CD4-positive, alpha-beta T cell treated with Interleukin-17A for 1 hour (primary cell): ENCODE results near the gene THRB.

ENCODE experiments used
- DNase-seq: peaks from one replicate; pipeline ENCODE4 v3.0.0-alpha.2; 2020

THRB gene

DNA sequence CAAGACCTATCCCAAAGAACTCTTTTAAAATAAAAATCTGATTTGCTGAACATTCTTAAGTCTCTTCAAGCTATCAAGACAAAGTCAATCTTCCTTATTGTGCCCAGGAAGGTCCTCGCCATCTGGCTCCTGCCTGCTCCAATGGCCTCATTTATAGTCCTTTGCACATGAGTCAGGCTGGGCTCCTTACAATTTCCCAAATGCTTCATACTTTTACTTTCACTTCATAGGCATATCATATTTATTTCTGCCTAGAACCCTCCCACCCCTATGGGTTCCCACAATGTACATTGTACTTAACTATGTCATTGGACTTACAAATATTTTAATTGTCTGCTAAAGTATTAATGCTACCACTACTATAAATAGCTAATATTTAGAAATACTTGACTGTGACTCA lies 9.1 kb downstream of the THRB start:
- DNase-seq, result no peak

DNA sequence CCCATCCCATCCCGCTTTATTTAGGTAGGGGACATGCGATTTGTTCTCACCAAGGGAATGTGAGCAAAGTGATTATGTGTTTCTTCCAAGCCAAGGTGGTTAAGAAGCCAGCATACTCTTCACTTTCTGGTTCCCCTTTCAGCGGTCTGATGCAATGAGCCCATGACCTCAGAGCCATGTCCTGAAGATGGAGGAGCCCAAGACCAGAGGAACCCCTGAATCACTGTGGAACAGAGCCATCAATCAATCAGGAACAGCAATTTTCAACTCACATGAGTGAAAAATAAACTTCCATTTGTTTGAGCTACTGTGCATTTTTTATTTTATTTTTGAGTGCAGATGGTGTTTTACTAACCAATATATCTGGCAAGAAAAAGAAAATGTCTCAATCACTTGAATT lies 10.8 kb downstream of the THRB start:
- no peak for DNase-seq

DNA sequence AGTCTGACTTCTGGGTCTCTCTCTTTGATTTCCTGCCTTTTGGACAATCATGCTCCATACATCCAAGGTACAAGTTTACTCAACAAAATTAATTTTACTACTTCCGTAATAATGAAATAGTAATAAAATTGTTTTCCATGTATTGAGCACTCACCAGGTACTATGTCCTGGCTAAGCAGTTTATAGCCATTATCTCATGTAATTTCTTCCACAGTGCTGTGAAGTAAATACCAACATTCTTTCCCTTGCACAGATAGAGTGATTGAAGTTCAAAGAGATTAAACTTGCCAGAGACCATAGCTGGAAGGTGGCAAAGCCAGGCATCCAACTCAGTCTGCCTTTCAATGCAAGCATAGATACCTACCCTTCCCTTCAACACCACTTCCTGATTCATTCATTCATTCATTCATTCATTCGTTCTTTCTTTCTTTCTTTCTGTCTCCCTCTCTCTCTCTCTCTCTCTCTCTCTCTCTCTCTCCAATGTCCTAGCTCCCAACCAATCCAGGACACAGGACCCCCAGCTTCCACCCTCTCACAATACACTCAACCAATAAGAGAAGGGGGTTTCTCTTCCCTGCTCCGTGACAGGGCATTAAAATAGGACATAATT lies 12.4 kb downstream of the THRB start:
- DNase-seq, result no peak

DNA sequence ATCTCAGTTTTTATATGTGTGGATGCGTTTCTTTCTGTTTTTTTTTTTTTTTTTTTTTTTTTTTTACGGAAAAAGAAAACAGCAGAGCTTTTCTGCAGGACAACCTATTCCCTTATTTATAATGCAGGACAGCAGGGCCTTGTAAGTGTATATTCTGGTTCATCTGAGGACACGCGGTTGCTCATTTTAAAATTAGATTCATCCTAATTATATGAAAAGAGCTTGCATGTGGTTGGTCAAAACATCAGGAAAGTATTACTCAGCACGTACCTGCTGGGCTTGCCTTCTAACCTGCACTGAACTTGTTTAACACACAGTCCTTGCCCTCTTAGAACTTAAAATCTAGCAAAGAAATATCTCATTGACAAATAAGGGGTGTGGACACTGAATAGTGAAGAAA lies 13.5 kb downstream of the THRB start:
- no peak for DNase-seq

DNA sequence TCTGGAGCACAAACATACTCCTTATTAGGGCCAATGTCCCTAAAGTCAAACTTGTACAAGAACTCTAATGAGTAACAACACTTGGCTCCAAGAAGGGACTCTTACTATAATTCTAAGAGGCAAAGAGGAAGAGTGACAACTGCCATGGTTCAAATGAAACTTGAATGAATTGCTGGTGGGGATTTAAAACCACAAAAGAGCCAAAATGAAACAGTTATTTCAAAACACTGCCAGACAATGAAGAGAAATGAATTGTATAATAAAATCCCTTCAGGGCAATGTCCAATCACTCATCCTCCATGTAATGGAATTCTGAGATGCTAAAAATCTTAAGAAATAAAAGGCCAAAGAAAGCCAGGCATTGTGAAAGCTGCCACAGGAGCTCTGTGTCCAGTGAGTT lies 14.2 kb downstream of the THRB start:
- DNase-seq, result no peak

DNA sequence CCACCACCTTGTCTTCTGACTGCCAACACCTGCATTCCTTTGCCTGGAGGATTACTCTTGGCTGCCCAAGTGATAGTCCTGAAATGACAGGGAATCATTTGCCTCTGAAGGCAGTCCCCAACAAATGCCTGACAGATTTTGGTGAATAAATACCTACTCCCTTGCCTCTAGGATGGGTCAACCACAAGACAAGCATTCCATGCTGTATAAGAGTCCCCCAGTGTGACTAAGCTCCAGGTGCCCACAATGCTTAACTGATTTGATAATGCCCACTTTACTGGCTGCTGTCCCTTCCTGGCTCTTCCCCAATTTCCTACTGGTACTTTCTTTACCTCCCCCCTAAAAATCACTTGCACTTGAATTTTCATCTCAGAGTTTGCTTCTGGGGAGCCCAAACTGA lies 14.8 kb downstream of the THRB start:
- DNase-seq, result no peak

DNA sequence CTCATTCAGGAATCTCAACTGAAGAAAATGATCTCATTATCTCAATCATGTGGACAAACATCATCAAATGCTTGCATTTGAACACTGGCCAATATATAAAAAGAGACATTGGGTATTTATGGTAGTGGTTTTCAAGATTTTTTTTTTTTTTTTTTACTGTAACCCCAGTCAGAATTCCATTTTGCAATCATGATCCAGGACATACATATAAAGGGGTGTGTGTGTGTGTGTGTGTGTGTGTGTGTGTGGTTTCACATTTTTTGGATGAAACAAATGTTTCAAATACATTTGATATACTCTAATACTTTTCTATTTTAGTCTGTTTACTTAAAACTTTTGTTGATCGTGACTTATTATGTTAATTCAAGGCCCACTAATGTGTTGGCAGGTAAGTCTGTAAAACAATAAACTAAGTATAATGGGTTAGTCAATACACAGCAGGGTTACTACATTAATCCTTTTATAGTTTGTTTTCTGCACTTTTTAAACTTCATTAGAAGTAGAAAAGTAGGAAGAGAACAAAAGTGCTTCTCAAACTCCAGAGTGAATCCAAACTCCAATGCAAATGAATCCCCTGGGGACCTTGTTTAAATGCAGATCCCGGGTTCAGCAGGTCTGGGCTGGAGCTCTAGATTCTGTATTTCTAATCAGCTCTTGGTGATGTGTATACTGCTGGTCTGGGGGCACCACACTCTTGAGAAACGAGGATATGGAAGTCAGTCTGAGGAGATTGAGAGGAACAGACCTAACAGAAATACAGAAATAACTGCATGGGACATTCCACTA lies 17.6 kb downstream of the THRB start:
- no peak for DNase-seq

DNA sequence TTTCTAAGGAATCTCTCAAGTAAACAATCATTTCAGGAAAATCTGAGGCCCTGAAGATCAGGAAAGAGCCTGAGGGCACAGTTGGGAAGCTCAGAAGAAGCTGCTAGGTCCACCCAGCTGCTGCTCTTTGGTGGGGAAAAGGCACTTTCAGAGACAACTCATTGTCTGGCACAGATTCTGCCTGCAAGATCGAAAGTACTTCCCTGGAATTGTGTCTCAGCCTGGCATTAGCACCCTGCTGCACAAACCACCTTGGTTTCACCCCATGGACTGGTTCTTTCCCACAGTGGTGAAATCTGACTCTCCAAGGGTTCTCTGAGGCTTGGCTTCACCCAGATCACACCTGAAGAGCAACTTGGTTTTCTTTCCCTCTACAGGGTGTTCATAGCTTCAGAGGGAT lies 18.7 kb downstream of the THRB start:
- no peak for DNase-seq

DNA sequence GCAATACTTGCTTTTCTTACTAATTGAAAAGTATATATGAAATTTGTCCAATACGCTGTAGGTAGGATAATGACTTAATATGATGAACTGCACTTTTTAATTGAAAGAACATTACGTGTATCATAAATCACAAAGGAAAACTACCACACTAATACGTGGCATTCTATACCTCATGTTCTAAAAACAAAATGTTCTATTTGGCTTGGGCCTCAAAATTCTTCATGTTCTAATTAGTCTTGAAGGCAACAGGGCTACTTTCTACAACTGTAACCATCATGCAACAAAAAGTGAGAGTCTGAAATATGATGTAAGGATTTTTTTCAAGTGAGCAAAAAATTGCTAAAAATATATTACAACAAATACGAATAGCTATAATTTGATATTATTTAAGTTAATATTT lies 19.8 kb downstream of the THRB start:
- no peak for DNase-seq

DNA sequence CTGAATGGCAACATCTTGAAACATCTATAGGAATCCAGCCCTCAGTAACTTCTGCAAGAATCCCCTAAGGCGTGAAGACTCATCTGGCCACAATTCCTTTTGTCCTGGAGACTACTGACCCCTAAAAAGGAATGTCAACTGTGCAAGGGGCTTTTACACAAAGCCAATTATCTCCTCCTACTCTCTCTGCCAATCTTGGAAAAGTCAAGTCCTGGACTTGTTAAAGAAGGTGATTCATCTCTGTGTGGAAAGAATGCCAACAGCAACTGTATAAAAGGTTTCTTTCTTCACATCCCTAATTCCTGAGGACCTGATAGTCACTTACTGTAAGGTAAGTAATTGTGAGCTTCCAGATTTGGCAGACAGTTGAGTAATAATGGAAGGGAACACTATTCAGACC lies 22.3 kb downstream of the THRB start:
- no peak for DNase-seq

DNA sequence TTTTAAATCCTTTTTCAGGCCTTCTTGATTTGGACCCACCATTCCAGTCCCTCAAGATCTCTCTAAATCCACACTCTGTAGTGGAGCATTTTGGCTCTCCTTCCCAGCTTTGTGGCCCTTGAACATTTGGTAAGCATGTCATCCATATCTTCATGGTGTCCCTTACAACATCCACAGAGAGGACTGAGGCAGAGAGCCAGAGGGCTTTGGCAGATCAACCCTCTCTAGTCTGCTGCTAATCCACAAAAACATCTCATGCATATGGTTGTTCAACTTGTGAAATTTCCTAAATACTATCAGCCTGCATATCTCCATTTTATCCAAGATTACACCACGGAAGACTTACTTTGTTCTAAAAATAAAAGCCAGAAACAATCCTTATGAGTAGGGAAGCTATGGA lies 23.2 kb downstream of the THRB start:
- no peak for DNase-seq

DNA sequence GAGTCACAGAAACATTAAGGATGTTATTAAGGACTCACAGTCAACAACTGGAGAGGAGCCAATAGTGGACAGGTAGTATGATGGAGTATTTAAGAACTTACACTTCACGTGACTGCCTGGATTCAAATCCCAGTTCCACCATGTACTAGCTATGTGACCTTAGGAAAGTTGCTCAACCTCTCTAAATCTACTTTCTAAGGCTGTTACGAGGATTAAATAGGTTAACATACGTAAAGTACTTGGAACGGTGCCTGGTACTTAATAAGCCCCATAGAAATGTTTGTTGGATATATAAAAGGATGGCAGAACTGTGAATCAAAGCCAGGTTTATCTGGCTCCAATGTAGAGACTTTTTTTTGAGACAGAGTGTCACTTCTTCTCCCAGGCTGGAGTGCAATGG lies 24.4 kb downstream of the THRB start:
- DNase-seq, result no peak

DNA sequence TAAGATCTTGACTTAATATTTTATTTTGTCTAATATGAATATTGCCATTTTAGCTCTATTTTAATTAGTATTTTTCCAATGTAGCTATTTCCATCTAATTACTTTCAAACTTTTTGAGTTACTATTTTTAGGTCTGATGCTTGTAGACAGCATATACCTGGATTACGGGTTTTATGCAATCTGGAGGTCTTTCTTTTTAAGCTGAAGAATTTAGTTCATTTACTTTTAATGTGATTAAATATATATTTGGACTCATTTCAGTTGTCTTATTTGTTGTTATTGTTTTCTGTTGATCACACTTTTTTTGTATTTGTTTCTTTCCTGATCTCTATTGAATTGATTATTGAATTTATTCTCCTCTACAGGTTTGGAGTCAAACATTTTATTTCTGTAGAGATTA lies 30.3 kb downstream of the THRB start:
- DNase-seq, result no peak

DNA sequence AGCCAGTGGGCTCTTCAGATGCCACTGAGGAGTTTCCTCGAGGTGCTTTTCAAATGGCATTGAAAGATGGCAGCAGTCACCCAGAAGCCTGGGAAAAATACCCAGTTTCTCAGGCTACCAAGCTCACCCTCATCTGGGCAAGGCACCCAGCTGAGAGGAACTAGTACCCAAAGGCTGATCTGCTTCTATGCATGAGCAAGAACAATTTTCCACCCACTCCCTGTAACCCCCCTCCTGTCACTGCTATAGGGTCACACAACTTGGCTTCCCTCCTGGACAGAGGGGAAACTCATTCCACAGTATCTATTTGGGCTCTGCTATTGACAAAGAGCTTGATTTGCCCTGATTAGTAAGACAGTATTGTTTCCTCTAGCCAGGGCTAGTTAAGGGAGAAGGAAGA lies 31.9 kb downstream of the THRB start:
- no peak for DNase-seq

DNA sequence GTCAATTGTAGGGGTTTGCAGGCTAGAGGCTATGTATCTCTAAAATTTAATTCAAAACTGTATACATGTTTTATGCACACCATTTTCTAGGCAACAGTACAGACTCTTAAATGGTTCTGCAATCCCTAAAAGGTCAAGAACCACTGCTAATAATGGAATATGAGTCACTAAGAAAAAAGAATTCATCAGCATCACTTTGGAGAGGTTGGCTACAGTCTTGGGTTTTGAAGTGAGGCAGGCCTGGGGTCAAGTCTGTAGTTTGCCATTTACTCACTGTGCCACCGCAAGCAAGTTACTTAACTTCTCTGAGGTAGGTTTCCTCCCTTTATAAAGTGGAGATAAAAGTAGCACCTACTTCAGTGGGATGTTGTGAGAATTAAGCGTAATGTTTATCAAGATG lies 33.7 kb downstream of the THRB start:
- no peak for DNase-seq

DNA sequence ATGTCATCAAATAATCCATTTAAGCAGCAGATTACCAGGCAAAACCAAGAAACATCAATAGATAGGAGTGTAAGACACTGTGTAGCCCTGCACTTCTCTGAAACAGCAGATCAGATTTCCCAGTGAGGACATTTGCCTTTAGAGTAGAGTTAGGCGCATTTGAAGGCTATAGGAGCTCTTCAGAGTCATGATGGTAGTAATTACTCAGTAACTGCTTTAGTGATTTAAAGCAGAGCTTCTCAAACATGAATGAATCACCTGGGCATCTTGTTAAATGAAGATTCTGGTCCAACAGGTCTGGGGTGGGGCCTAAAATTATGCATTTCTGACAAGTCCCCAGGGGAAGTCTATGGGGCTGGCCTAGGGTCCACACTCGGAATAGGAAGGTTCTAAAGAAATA lies 36.9 kb downstream of the THRB start:
- no peak for DNase-seq

DNA sequence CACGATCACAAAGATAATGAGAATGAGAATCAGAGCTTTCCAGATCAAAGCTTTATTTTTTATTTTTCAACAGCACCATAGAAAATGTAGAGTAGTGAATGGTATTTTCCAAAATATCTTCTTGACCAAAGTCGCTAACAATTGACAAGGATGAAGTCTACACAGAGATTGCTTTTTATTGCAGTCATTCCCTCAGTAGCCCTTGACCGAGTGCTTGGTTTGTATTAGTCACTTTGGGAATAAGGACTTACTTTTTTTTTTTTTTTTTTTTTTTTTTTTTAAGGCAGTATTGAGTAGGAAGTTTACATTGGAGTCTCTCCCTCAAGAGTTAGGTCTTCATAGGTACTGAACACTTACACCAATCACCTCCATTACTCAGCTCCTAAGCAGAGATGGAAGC lies 39.8 kb downstream of the THRB start:
- no peak for DNase-seq

DNA sequence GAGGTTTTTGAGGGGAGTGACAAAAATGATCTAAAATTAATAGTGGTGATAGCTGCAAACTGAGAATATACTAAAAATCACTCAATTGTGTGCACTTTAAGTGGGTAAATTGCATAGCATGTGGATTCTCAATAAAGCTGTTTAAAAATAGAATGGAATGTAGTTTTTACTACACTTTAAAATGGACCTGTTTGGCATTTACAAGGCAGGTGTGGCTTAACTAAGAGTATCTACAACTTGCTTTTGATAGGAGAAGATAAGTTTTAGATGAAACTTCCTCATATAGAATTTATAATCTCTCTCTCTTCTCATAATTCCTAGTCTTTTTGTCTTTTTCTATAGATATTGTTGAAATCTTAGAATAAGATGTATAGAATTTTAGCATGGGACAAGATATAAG lies 40.3 kb downstream of the THRB start:
- DNase-seq, result no peak

DNA sequence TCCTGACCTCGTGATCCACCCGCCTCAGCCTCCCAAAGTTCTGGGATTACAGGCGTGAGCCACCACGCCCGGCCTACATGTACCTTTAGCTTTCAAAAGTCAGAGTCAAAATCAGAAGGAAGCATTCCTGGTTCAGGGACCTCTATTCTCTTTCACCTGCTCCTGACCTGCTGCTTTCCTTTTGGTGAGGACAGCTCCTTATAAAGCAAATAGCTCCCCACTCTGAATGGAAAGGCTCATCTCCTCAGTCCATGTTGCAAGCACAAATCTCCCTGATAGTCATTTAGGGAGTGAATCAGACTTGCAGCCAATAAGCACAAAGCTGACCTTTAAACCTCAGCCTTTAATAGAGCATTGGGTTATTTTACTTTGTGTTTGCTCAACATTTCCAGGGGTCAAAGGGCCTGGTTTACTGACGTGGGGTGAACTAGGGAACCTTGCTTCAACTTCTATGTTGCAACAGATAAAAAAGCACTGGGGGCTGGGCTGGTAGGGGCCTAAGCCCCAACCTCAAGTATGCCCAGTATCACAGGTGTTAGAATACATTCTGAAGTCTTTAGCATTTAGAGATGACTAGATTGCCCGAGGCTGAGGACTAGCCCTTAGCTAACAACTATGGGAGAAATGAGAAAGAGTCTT lies 43.1 kb downstream of the THRB start:
- DNase-seq, result no peak

DNA sequence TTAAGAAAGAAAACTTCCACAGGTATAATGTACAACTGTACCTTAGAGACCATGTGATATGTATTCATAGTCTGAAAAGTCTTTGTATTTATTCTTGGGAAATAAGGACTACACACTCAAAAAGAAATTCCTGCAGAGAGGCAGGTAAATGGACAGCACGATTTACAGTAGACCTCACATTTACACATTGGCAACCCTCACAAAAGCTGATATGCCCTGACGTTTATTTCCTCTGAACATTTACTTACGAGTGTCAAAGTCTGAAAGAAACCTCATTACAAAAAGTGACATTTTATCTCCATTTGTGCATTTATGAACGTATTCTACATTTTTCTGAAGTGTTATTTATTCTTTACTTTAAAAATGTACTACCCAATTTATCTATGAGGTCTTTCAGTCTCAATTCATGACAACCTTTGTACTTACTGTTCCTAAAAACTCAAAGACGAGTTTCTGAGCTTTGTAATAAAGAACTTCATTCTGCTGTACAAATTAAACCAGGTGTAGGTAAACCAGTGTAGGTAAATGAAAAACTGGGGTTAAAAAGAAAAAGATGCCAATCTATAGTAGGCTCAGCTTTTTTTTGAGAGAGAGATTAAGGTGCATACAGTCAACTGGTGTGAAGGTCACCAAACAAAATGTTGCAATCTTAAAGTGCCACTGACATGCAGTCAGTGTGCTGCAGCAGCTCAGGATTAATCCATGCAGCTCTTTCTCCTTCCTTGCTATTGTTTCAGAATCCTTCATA lies 44.3 kb downstream of the THRB start:
- no peak for DNase-seq

DNA sequence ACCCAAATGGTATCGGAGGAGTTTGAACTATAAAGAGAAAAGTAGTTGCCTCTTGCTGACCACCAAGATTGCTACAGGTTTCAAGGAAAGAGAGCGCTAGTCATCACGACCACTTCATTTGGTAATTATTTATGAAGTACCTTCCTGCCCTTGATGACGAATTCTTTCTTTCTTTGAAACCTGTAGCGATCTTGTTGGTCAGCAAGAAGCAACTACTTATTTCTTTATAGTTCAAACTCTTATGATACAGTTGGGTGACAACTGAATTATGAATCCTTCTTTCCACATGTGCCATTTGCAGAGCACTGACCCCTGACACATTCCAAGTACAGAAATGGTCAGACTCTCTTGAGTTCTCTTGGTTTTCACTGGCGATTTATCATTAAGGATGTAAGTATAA lies 46.8 kb downstream of the THRB start:
- no peak for DNase-seq

DNA sequence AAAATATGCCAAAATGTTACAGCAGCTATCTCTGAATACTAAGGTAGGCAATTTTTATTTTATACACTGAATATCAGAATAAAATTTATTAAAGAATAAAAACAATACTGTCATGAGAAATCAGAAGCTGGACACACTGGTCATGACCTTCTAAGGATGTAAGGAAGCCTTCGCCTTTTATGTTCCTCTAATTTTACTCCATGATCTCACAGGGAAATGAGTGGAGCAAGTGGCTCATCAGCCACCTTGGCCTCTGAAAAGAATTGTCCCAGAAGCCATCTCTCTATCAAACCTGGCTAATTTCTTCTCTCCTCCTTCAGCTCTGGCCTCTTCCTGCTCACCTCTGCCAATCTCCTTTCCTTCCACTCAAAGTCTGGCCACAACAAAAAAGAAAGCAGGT lies 48.6 kb downstream of the THRB start:
- no peak for DNase-seq

DNA sequence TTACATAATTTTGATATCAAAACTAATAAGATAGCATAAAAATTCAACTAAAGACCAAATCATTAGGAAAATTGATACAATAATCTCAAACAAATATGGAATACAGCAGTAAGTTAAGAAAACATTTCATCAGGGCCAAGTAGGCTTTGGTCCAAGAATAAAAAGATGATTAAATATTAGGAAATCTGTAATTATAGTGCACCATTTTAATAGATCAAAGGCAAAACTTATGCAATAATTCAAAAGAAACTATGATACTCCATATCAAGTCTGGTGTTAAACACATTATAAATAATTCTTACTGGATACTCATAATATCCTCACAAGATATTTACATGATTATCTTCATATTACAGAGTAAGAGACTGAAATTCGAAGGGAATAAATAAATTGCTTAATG lies 51.2 kb downstream of the THRB start:
- DNase-seq, result no peak
